Measurements from ENCODE around the gene ROPN1L. TPM values are rescaled to one million over a fixed set of nuclear protein-coding genes. Genes with fewer than 3 reads are reported as not detected.

Gene ROPN1L
- total and polyA plus RNA-seq, 2 donors from 2014 or later: 1.4 to 1.7 TPM

DNA sequence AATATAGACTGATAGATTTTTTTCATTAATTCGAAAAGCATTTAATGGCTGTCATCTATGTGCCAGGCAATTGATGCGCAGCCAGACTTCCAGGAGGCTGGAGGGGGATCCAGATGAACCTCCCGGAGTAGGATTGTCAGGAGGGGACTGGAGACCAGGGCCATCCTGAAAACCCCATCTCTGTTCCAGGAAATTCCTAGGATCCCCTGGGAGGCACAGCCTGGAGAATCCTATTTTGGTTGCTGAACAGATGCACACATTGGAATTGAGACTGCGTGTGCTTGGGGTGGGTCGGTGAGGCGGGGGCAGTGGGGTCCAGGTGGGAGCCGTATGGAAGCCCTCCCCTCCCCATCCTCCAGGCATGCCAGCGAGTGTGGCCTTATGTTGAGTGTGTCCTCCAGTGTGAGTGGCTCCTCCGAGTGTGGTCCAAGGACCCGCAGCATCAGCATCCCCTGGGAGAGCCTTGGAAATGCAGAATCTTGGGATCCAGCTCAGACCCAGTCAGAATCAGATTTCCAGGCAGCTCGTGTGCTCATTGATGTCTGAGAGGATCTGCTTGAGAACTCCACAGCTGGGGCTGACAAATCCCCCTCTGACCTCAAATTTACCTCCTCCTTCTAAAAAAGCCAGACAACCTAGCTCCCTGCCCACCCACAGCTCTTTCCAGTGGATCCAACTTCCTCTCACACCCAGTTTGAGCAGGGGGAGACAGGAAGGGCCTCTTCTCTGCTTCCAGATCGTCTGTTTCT, 38.7 kb downstream of the ROPN1L start:
- DNase-seq (no peak), FAIRE-seq (no peak)
- intact Hi-C loops (cut with DNase I): no loop called here
- H3K27me3 ChIP-seq (ENCODE audit: control insufficient read depth, insufficient read depth, low read length): no peaks in the 10 kb centered on the region
- H3K4me1 ChIP-seq (ENCODE audit: control insufficient read depth in 2 of 3, insufficient read depth in 2 of 3, low read depth in 1 of 3, low read length in 3 of 3): peaks cover 0 to 5% (median 0%) of the 10 kb centered on the region in 3 donors
- no peaks in the 10 kb centered on the region for H3K36me3 ChIP-seq (ENCODE audit: control insufficient read depth in 2 of 3, insufficient read depth in 3 of 3, low read length in 3 of 3)
- peaks cover 0 to 6% (median 0%) of the 10 kb centered on the region in 3 donors for H3K9me3 ChIP-seq (ENCODE audit: control insufficient read depth in 2 of 3, insufficient read depth in 1 of 3, low read length in 3 of 3)
- H3K4me3 ChIP-seq (ENCODE audit: low read length in 3 of 3): no peak overlapping the region
- no peak overlapping the region for H3K9ac ChIP-seq (ENCODE audit: low read length in 3 of 3)
- H3K27ac ChIP-seq (ENCODE audit: low read depth in 2 of 2, low read length in 2 of 2): no peak overlapping the region
- TF ChIP-seq, protein P1, sequence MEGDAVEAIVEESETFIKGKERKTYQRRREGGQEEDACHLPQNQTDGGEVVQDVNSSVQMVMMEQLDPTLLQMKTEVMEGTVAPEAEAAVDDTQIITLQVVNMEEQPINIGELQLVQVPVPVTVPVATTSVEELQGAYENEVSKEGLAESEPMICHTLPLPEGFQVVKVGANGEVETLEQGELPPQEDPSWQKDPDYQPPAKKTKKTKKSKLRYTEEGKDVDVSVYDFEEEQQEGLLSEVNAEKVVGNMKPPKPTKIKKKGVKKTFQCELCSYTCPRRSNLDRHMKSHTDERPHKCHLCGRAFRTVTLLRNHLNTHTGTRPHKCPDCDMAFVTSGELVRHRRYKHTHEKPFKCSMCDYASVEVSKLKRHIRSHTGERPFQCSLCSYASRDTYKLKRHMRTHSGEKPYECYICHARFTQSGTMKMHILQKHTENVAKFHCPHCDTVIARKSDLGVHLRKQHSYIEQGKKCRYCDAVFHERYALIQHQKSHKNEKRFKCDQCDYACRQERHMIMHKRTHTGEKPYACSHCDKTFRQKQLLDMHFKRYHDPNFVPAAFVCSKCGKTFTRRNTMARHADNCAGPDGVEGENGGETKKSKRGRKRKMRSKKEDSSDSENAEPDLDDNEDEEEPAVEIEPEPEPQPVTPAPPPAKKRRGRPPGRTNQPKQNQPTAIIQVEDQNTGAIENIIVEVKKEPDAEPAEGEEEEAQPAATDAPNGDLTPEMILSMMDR (IDR thresholded peaks at IDR 0.05; ENCODE audit: borderline replicate concordance, extremely low read depth, insufficient read depth): no peak

DNA sequence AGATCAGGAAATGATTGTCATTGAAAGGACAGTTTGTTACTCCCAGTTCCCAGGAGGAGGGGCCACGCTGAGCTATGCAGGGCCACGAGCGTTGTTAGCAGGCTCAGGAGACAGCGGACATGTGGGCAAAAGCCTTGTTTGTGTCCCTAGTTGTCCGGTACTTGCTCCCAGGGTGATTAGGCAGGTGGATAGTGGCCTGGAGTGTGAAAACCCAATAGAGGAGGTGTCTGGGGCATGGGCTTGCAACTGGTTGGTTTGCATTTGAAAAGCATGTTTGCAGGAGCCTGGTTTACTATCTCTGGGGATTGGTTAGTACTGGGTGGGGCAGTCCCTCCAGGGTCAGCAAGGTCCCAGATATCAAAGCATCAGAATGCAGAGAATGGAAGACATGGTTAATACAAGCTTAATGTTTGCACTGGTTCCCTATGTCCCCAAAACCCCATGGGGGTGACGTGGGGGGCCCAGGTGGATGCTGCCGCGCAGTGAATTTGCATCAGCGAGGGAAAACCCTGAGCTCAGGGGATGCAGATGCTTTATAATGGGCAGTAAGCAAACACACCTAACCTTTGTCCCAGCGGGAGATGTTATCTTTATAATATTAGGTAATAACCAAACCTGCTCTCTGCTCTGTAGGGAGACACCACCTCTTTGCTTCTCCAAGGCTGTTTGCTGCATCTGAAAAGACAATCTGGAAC, 39.7 kb downstream of the ROPN1L start:
- no peaks in the 10 kb centered on the region for H3K27me3 ChIP-seq (ENCODE audit: control insufficient read depth, insufficient read depth, low read length)
- H3K9me3 ChIP-seq (ENCODE audit: control insufficient read depth in 2 of 3, insufficient read depth in 1 of 3, low read length in 3 of 3): no peaks in the 10 kb centered on the region
- TF ChIP-seq, protein P1 (IDR thresholded peaks at IDR 0.05; ENCODE audit: borderline replicate concordance, extremely low read depth, insufficient read depth): no peak
- H3K4me3 ChIP-seq (ENCODE audit: low read length in 3 of 3): no peak overlapping the region
- H3K9ac ChIP-seq (ENCODE audit: low read length in 3 of 3): no peak overlapping the region
- no peak overlapping the region for H3K27ac ChIP-seq (ENCODE audit: low read depth in 2 of 2, low read length in 2 of 2)
- H3K4me1 ChIP-seq (ENCODE audit: control insufficient read depth in 2 of 3, insufficient read depth in 2 of 3, low read depth in 1 of 3, low read length in 3 of 3): peaks cover 0 to 5% (median 0%) of the 10 kb centered on the region in 3 donors
- no peak for DNase-seq
- no peak for FAIRE-seq
- H3K36me3 ChIP-seq (ENCODE audit: control insufficient read depth in 2 of 3, insufficient read depth in 3 of 3, low read length in 3 of 3): no peaks in the 10 kb centered on the region
- intact Hi-C loops (cut with DNase I): no loop called here

DNA sequence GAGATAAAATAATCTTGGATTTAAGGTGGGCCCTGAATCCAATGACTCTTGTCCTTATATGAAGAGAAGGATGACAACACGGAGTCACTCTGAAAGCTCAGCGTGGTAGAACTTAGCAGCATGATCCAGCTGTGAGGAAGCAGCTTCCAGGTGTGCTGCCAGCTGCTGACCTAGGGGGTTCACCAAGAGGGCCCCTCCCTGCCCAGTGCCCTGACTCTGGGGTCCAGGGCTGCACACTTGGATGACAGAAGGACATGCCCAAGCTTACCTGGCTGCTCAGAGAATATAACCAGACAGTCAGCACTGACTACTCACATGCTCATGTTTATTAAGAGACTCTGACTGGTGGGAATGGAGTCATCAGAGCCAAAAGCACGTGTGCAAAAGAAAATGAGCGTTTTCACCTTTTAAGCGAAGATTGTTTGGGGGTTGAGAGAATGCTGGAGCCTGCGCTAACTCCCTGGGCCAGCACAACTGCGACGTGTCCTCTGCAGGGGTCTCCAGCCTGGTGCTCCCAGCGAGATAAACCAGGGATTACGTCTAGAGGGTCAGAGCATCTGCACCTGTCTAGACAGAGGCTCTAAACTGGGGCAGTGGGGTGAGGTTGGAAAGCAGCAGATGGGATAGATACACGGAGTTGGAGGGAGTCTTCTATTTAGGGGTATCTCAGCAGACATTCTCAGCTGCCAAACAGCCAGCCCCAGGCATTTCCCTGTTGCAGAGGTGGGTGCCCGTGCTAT, 41.3 kb downstream of the ROPN1L start:
- intact Hi-C loops (cut with DNase I): no loop called here
- DNase-seq (no peak), FAIRE-seq (no peak)
- Histone ChIP-seq H3K27me3 (ENCODE audit: control insufficient read depth, insufficient read depth, low read length) (no peaks in the 10 kb centered on the region), H3K36me3 (ENCODE audit: control insufficient read depth in 2 of 3, insufficient read depth in 3 of 3, low read length in 3 of 3) (no peaks in the 10 kb centered on the region), H3K4me1 (ENCODE audit: control insufficient read depth in 2 of 3, insufficient read depth in 2 of 3, low read depth in 1 of 3, low read length in 3 of 3) (peaks cover 0 to 5% (median 0%) of the 10 kb centered on the region in 3 donors), H3K9ac (ENCODE audit: low read length in 3 of 3) (no peak overlapping the region), H3K27ac (ENCODE audit: low read depth in 2 of 2, low read length in 2 of 2) (no peak overlapping the region), H3K9me3 (ENCODE audit: control insufficient read depth in 2 of 3, insufficient read depth in 1 of 3, low read length in 3 of 3) (no peaks in the 10 kb centered on the region), H3K4me3 (ENCODE audit: low read length in 3 of 3) (no peak overlapping the region)
- TF ChIP-seq, protein P1 (IDR thresholded peaks at IDR 0.05; ENCODE audit: borderline replicate concordance, extremely low read depth, insufficient read depth): no peak
